WERI-Rb-1 (cell line): Measurements from ENCODE around the gene RAB36.
A peak's percentile ranks its signal among the peaks of the same experiment; 100 is the strongest.

Source experiments
- DNase-seq: peaks from one replicate; pipeline ENCODE4 v3.0.0-alpha.2; 2020
- H3K27ac ChIP-seq: fragments of 250-450 bp; sonication (Bioruptor Pico); 2 replicates; pipeline ENCODE4 v1.5.1; 2020; ENCODE audit warnings: mild to moderate bottlenecking, moderate library complexity
- H3K27me3 ChIP-seq: fragments of 250-450 bp; sonication (Bioruptor Pico); 2 replicates; pipeline ENCODE4 v1.5.1; 2021; ENCODE audit warnings: mild to moderate bottlenecking, low read depth, moderate library complexity; ENCODE audit not compliant: insufficient read depth, severe bottlenecking
- H3K36me3 ChIP-seq: fragments of 250-450 bp; sonication (Bioruptor Pico); 2 replicates; pipeline ENCODE4 v1.5.1; 2020; ENCODE audit warnings: mild to moderate bottlenecking, moderate library complexity
- H3K4me3 ChIP-seq: 2 replicates; pipeline ENCODE4 v1.5.1; 2011; ENCODE audit warnings: low read depth, mild to moderate bottlenecking, control low read depth, low read length
- H3K9me3 ChIP-seq: fragments of 250-450 bp; sonication (Bioruptor Pico); 2 replicates; pipeline ENCODE4 v1.5.1; 2021; ENCODE audit warnings: mild to moderate bottlenecking, moderate library complexity; ENCODE audit not compliant: severe bottlenecking
- CTCF ChIP-seq: IDR thresholded peaks from 2 replicates; pipeline ENCODE4 v1.5.1; 2011; ENCODE audit warnings: low read depth, mild to moderate bottlenecking, control low read depth, inconsistent platforms, low read length

The RAB36 gene

GRCh38 chr22:23099531-23099804 is 45.8 kb upstream of the RAB36 start:
- no peak for DNase-seq
- H3K27ac ChIP-seq, result 0 out of 2 replicates have a peak overlapping the region, but pooled peaks have one; percentile 16
- H3K9me3 ChIP-seq, result no peaks in the 10 kb centered on the region
- TF ChIP-seq CTCF, result no peak
- no peak overlapping the region for H3K4me3 ChIP-seq
- H3K27me3 ChIP-seq, result no peaks in the 10 kb centered on the region
- peaks cover 64% of the 10 kb centered on the region for H3K36me3 ChIP-seq

GRCh38 chr22:23100124-23100801 is 45.0 kb upstream of the RAB36 start:
- no peak for DNase-seq
- Histone ChIP-seq H3K27me3 (no peaks in the 10 kb centered on the region), H3K27ac (peak overlapping the region; percentile 27), H3K36me3 (peaks cover 66% of the 10 kb centered on the region), H3K9me3 (no peaks in the 10 kb centered on the region), H3K4me3 (no peak overlapping the region)
- TF ChIP-seq CTCF, result no peak

- H3K4me3 ChIP-seq, result no peak overlapping the region
- no peak for DNase-seq
- H3K9me3 ChIP-seq, result no peaks in the 10 kb centered on the region
These were observed 43.8 kb upstream of the RAB36 start for GRCh38 chr22:23101524-23101923.

GRCh38 chr22:23102002-23102655 is 43.1 kb upstream of the RAB36 start:
- H3K27ac ChIP-seq, result peak overlapping the region; percentile 92
- no peak for DNase-seq
- peaks cover 61% of the 10 kb centered on the region for H3K36me3 ChIP-seq
- no peak overlapping the region for H3K4me3 ChIP-seq
- no peaks in the 10 kb centered on the region for H3K9me3 ChIP-seq
- H3K27me3 ChIP-seq, result no peaks in the 10 kb centered on the region
- TF ChIP-seq CTCF, result no peak

More at GRCh38 chr22:23101524-23101923, 43.8 kb upstream of the RAB36 start:
- TF ChIP-seq CTCF, result no peak
- Histone ChIP-seq H3K36me3 (peaks cover 65% of the 10 kb centered on the region), H3K27ac (peak overlapping the region; percentile 92), H3K27me3 (no peaks in the 10 kb centered on the region)

GRCh38 chr22:23102776-23103175 is 42.5 kb upstream of the RAB36 start:
- no peak for TF ChIP-seq CTCF
- no peak overlapping the region for H3K4me3 ChIP-seq
- peak overlapping the region; percentile 92 for H3K27ac ChIP-seq
- peaks cover 58% of the 10 kb centered on the region for H3K36me3 ChIP-seq
- H3K9me3 ChIP-seq, result no peaks in the 10 kb centered on the region
- DNase-seq, result no peak
- no peaks in the 10 kb centered on the region for H3K27me3 ChIP-seq
